T-cell (primary cell): Measurements from ENCODE around the gene APCDD1L. TPM values are rescaled to one million over a fixed set of nuclear protein-coding genes. Genes with fewer than 3 reads are reported as not detected.

Experiments
- ATAC-seq, 4 experiments: fragments of 200-7000 bp in 3 of 4; fragments of 150-1000 bp in 1 of 4; cut with Tn5 transposase; replicated peaks in 1 of 4; 1 replicate in 3 of 4; 2 replicates in 1 of 4; pipeline ENCODE4 v1.10.0; 2021; ENCODE audit warnings: moderate library complexity in 3 of 4, mild to moderate bottlenecking in 2 of 4, moderate number of reproducible peaks in 1 of 4
- CTCF ChIA-PET, 2 donors: fragments of 300-600 bp; sonication (Branson Sonifier 250); formaldehyde crosslinking; loops; one replicate each; lab custom pipeline; 2022; ENCODE audit warnings: antibody characterized with exemption in 2 of 2; lab: Charles Lee
- POLR2A ChIA-PET, 2 donors: fragments of 300-600 bp; sonication (Branson Sonifier 250); formaldehyde crosslinking; loops; one replicate each; lab custom pipeline; 2022; ENCODE audit warnings: antibody characterized with exemption in 2 of 2; lab: Charles Lee
- DNase-seq, 35 experiments: peaks; one replicate each; pipeline versions ENCODE4 v3.0.0 to v3.0.0-alpha.2; 2013 to 2023
- H3K27ac ChIP-seq: one replicate; pipeline ENCODE4 v1.5.1; 2013; ENCODE audit warnings: low read length
- H3K27me3 ChIP-seq, 2 experiments: replicated peaks in 1 of 2; 1 replicate in 1 of 2; 2 replicates in 1 of 2; pipeline versions ENCODE4 v1.6.1 to v1.7.0; 2013; ENCODE audit warnings: low read length in 1 of 2, mixed read lengths in 1 of 2; ENCODE audit not compliant: control insufficient read depth in 2 of 2, insufficient read depth in 2 of 2; ENCODE audit errors: extremely low read depth in 1 of 2
- H3K36me3 ChIP-seq, 2 donors: 1 replicate in 1 of 2; 2 replicates in 1 of 2; pipeline versions ENCODE4 v1.6.1 to v1.7.0; 2013; ENCODE audit warnings: low read length in 1 of 2; ENCODE audit not compliant: control insufficient read depth in 2 of 2, insufficient read depth in 1 of 2; ENCODE audit errors: extremely low read depth in 1 of 2
- H3K4me1 ChIP-seq, 2 experiments: 1 replicate in 1 of 2; 2 replicates in 1 of 2; pipeline versions ENCODE4 v1.6.1 to v1.7.0; 2013; ENCODE audit warnings: low read length in 2 of 2, mixed read lengths in 1 of 2; ENCODE audit not compliant: insufficient read depth in 2 of 2, control insufficient read depth in 1 of 2; ENCODE audit errors: extremely low read depth in 1 of 2
- H3K4me3 ChIP-seq, 2 donors: 1 replicate in 1 of 2; 2 replicates in 1 of 2; pipeline versions ENCODE4 v1.5.1 to v1.7.0; 2013; ENCODE audit warnings: mild to moderate bottlenecking in 2 of 2, low read length in 1 of 2, moderate library complexity in 1 of 2; ENCODE audit not compliant: control insufficient read depth in 1 of 2; ENCODE audit errors: extremely low read depth in 1 of 2
- H3K9me3 ChIP-seq: 2 replicates; pipeline ENCODE4 v1.7.0; 2013
- H3K27ac Mint-ChIP-seq, 2 donors: one replicate each; pipeline ENCODE4 v1.8.0; 2020 to 2021; ENCODE audit warnings: mild to moderate bottlenecking in 2 of 2, mixed read lengths in 2 of 2
- H3K27me3 Mint-ChIP-seq, 2 donors: one replicate each; pipeline ENCODE4 v1.8.0; 2021 to 2022; ENCODE audit warnings: mixed read lengths in 2 of 2
- H3K36me3 Mint-ChIP-seq: one replicate; pipeline ENCODE4 v1.8.0; 2021; ENCODE audit warnings: mixed read lengths
- H3K4me1 Mint-ChIP-seq, 3 donors: one replicate each; pipeline ENCODE4 v1.8.0; 2020 to 2022; ENCODE audit warnings: mixed read lengths in 3 of 3, mild to moderate bottlenecking in 1 of 3
- H3K4me3 Mint-ChIP-seq, 3 donors: one replicate each; pipeline ENCODE4 v1.8.0; 2020 to 2022; ENCODE audit warnings: mild to moderate bottlenecking in 3 of 3, mixed read lengths in 3 of 3, moderate library complexity in 3 of 3
- H3K9me3 Mint-ChIP-seq, 3 donors: one replicate each; pipeline ENCODE4 v1.8.0; 2020 to 2022; ENCODE audit warnings: mixed read lengths in 3 of 3
- WGBS: methylation state at CpG from one replicate; pipeline ENCODE4 v1.1.5; 2013; ENCODE audit warnings: missing lambda C conversion rate; ENCODE audit not compliant: insufficient coverage; 5-methylcytosine and 5-hydroxymethylcytosine counted together
- total RNA-seq, 35 experiments: library from RNA in 6 of 35; stranded (reverse) in 6 of 35; fragments of 120-200 nt in 1 of 35; gene quantifications; one replicate each; pipeline versions ENCODE4 v1.2.1 to v1.2.4 and lab custom pipeline; 2013 to 2026

Gene APCDD1L
- total RNA-seq, 5 donors from 2014 or later (not counting 1 experiment from before 2014, with no cell fraction given), result not detected

- Mint-ChIP-seq H3K4me3 (no peak overlapping the region), H3K27me3 (peaks cover 9 to 17% of the 10 kb centered on the region in 2 donors), H3K4me1 (peaks cover 4 to 8% (median 7%) of the 10 kb centered on the region in 3 donors), H3K36me3 (peaks cover 10% of the 10 kb centered on the region), H3K9me3 (peaks cover 14 to 16% (median 15%) of the 10 kb centered on the region in 3 donors), H3K27ac (peak overlapping the region in 1 of 2 donors; percentile 50)
- no peak overlapping the region for H3K4me3 ChIP-seq
- 93% methylated on average over 5 of the region's 6 CpGs for WGBS
- H3K27ac ChIP-seq, result no peak overlapping the region
- DNase-seq, result no peak
- no peaks in the 10 kb centered on the region for H3K36me3 ChIP-seq
- no peak for ATAC-seq
- CTCF ChIA-PET, result interaction anchor here in 1 of 2 donors (0.6 kb wide), 1 partner anchor 499 kb away, joined by 3 read pairs; no protein-coding TSS in a partner anchor
- H3K9me3 ChIP-seq, result peaks cover 6% of the 10 kb centered on the region
- H3K27me3 ChIP-seq, result peaks cover 0 to 25% of the 10 kb centered on the region in 2 experiments
- no peaks in the 10 kb centered on the region for H3K4me1 ChIP-seq
- POLR2A ChIA-PET, result no interaction called here
Observed at GRCh38 chr20:58483470-58483869, 31.7 kb downstream of the APCDD1L start.

- Histone ChIP-seq H3K27ac (no peak overlapping the region), H3K36me3 (no peaks in the 10 kb centered on the region), H3K4me1 (no peaks in the 10 kb centered on the region), H3K4me3 (no peak overlapping the region), H3K9me3 (peaks cover 6% of the 10 kb centered on the region), H3K27me3 (peaks cover 0 to 25% of the 10 kb centered on the region in 2 experiments)
- peaks cover 4 to 8% (median 7%) of the 10 kb centered on the region in 3 donors for H3K4me1 Mint-ChIP-seq
- ChIA-PET POLR2A (no interaction called here), CTCF (interaction anchor here in 1 of 2 donors (0.6 kb wide), 1 partner anchor 500 kb away, joined by 3 read pairs; no protein-coding TSS in a partner anchor)
- DNase-seq (no peak), ATAC-seq (no peak)
- no peak overlapping the region for H3K27ac Mint-ChIP-seq
- peaks cover 14 to 17% (median 15%) of the 10 kb centered on the region in 3 donors for H3K9me3 Mint-ChIP-seq
- peaks cover 10% of the 10 kb centered on the region for H3K36me3 Mint-ChIP-seq
- H3K27me3 Mint-ChIP-seq, result peaks cover 9 to 17% of the 10 kb centered on the region in 2 donors
- H3K4me3 Mint-ChIP-seq, result no peak overlapping the region
- 72% methylated on average over 5 of the region's 5 CpGs for WGBS
Observed at GRCh38 chr20:58483051-58483450, 32.1 kb downstream of the APCDD1L start.

DNA sequence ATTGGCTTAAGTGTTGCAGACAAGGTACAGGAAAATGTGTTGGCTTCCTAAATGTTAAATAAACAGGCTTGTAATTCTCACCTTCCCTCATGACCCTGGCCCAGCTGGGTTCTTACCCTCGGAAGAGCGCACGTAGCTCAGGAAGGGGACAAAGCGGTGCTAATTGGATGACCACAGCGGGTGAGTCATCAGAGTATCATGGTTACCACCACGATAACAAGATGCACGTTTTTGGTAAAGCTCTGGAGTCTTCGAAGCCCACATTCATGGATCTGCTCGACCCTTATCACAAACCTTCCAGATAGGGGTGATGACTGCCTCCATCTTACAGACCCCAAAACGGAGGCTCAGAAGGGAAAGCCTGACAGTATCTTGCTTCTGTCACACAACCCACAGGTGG is 32.8 kb downstream of the APCDD1L start:
- DNase-seq, result no peak
- H3K27ac Mint-ChIP-seq, result no peak overlapping the region
- CTCF ChIA-PET, result no interaction called here
- Histone ChIP-seq H3K27me3 (peaks cover 0 to 25% of the 10 kb centered on the region in 2 experiments), H3K4me3 (no peak overlapping the region), H3K9me3 (peaks cover 6% of the 10 kb centered on the region), H3K36me3 (no peaks in the 10 kb centered on the region), H3K4me1 (no peaks in the 10 kb centered on the region), H3K27ac (no peak overlapping the region)
- H3K4me1 Mint-ChIP-seq, result peaks cover 4 to 8% (median 7%) of the 10 kb centered on the region in 3 donors
- H3K4me3 Mint-ChIP-seq, result no peak overlapping the region
- POLR2A ChIA-PET, result no interaction called here
- no peak for ATAC-seq
- peaks cover 10% of the 10 kb centered on the region for H3K36me3 Mint-ChIP-seq
- peaks cover 9 to 17% of the 10 kb centered on the region in 2 donors for H3K27me3 Mint-ChIP-seq
- 84% methylated on average over 10 of the region's 10 CpGs for WGBS
- H3K9me3 Mint-ChIP-seq, result peaks cover 12 to 17% (median 14%) of the 10 kb centered on the region in 3 donors

DNA sequence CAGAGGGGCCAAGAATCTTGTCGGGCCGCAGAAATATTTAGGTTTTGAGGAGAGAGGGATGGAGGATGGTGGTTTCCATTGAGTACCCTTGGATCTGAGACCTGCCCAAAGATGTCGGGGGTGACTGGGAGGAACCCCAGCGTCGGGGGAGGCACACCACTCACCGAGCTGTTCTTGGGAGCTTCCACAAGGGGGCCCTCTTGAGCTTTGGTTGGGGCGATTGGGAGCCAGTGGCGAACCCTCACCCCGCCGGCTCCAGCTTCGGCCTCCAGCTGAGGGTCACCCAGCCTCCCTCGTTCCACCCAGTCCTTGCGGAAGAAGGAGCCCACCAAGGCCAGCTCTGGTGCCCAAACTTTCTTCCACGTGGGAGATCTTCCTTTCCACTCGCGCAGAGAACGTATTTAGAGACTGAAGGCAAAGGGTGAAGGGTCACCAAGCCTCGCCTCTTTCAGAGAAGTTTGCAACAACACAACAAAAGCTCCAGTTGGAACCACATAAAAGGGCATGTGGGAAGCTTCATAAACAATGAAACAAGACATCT is 33.6 kb downstream of the APCDD1L start:
- ATAC-seq, result peak in 2 of 4 experiments; percentile 53 to 76

DNA sequence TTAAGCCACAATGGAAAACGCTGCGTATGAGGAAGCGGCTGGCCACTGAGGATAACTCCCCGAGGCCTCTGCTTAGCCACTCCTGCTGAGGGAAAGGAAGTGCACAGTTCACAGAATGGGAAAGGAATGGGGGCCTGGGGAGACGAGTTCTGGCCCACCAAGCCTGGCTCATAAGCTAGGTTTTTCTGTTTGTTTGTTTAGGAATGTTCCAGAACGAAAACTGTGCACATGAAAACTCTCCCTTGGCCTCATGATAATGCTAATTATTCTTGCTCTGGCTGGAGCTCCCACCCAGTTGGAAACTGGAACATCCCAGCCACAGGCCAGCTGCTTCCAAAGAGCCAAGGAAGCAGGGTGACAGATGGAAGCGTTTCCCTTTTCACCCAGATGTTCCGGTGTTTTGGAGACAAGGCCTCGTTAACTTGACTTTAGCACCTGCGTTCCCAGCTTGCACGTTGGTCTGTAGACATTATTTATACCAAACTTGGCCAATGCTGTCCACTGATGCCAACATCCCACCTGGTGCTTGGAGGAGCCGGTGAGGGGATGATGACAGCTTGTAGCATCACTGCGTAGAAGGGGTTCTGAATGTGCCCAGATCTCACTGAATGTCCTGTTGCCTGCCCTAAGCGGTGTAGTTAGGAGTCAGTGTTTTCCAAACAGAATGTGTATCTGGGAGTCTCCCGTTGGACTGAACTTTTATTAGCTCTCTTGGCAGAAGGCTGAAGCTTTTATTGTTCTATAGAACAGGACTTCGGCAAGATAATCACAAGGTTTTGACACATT is 34.5 kb downstream of the APCDD1L start:
- peaks cover 0 to 25% of the 10 kb centered on the region in 2 experiments for H3K27me3 ChIP-seq
- DNase-seq, result no peak
- Mint-ChIP-seq H3K4me1 (peaks cover 4 to 8% (median 7%) of the 10 kb centered on the region in 3 donors), H3K36me3 (peaks cover 1% of the 10 kb centered on the region), H3K9me3 (peaks cover 4 to 7% (median 6%) of the 10 kb centered on the region in 3 donors), H3K27me3 (peaks cover 3 to 14% of the 10 kb centered on the region in 2 donors), H3K4me3 (no peak overlapping the region), H3K27ac (no peak overlapping the region)
- ChIA-PET CTCF (interaction anchor here in 1 of 2 donors (1.0 kb wide), 1 partner anchor 358 kb away, joined by 4 read pairs; no protein-coding TSS in a partner anchor), POLR2A (no interaction called here)
- WGBS, result 79% methylated on average over 12 of the region's 16 CpGs
- H3K27ac ChIP-seq, result no peak overlapping the region
- no peak overlapping the region for H3K4me3 ChIP-seq
- no peaks in the 10 kb centered on the region for H3K4me1 ChIP-seq
- no peaks in the 10 kb centered on the region for H3K9me3 ChIP-seq
- ATAC-seq, result no peak
- no peaks in the 10 kb centered on the region for H3K36me3 ChIP-seq

More for the DNA sequence above, 33.6 kb downstream of the APCDD1L start:
- peaks cover 4 to 8% (median 7%) of the 10 kb centered on the region in 3 donors for H3K4me1 Mint-ChIP-seq
- Histone ChIP-seq H3K4me3 (no peak overlapping the region), H3K4me1 (no peaks in the 10 kb centered on the region), H3K27me3 (peaks cover 0 to 25% of the 10 kb centered on the region in 2 experiments), H3K36me3 (no peaks in the 10 kb centered on the region), H3K27ac (no peak overlapping the region), H3K9me3 (peaks cover 5% of the 10 kb centered on the region)
- CTCF ChIA-PET, result interaction anchor here (0.6 to 1.0 kb wide), 2 partner anchors 21 to 358 kb away, joined by 3 to 4 read pairs; no protein-coding TSS in a partner anchor
- DNase-seq, result peak in 26 of 35 experiments; percentile 6 to 71 (median 32)
- H3K27ac Mint-ChIP-seq, result peak overlapping the region in 1 of 2 donors; percentile 75
- peaks cover 9% of the 10 kb centered on the region for H3K36me3 Mint-ChIP-seq
- H3K9me3 Mint-ChIP-seq, result peaks cover 12 to 15% (median 14%) of the 10 kb centered on the region in 3 donors
- H3K27me3 Mint-ChIP-seq, result peaks cover 9 to 17% of the 10 kb centered on the region in 2 donors
- POLR2A ChIA-PET, result interaction anchor here in 1 of 2 donors (0.7 kb wide), 1 partner anchor 178 kb away, joined by 3 read pairs; no protein-coding TSS in a partner anchor
- no peak overlapping the region for H3K4me3 Mint-ChIP-seq
- 10% methylated on average over 14 of the region's 18 CpGs for WGBS
